Measurements from ENCODE around the gene SPTBN1. TPM values are rescaled to one million over a fixed set of nuclear protein-coding genes. Genes with fewer than 3 reads are reported as not detected.

SPTBN1 gene
- total RNA-seq, 1 donor, result 200 TPM

DNA sequence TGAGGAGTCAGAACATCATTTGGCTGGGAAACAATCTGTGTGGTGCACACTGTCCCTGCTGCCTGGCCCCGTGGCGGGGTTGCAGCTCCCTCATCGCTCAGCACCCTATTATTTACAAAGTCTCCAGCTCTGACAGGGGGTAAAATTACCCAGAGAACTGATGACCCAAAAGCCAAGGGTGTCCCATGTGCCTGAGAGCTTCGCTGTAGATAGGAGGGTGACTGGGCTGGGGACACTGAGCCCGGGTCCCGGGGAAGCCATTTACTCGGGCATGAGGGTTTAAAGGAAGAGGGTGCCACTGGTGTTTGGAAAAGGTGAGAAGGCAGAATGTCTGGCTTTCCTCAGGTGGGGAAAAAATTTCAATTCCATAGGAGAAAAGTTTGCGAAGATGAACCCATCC, 219.2 kb downstream of the SPTBN1 start:
- no peak for TF ChIP-seq CTCF (IDR thresholded peaks at IDR 0.05; ENCODE audit: insufficient read depth, low read depth, low read length)
- DNase-seq (ENCODE audit: low read depth), result no peak
- no peak overlapping the region for H3K4me3 ChIP-seq (ENCODE audit: low read depth, low read length)

DNA sequence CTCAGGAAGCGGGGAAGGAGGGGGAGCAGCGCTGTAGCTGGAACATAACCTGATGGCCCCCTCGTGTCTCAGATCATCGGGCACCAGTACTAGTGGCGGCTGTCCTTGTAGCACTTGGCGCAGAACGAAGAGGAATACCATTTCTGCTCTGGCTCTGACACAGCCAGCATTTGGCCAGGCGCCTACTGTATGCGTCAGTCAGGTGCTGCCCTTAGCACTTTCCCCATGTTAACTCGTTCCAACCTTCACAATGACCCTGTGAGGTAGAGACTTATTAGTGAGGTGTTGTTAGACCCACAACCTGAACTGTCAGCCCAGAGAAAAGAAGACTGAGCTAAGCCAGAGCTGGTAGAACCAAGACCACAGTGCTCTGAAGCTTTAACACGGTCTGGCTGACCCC, 219.6 kb downstream of the SPTBN1 start:
- DNase-seq (ENCODE audit: low read depth), result no peak
- TF ChIP-seq CTCF (IDR thresholded peaks at IDR 0.05; ENCODE audit: insufficient read depth, low read depth, low read length), result no peak
- H3K4me3 ChIP-seq (ENCODE audit: low read depth, low read length), result no peak overlapping the region

GRCh38 chr2:54676656-54677055, 220.5 kb downstream of the SPTBN1 start:
- no peak overlapping the region for H3K4me3 ChIP-seq (ENCODE audit: low read depth, low read length)
- no peak for DNase-seq (ENCODE audit: low read depth)
- TF ChIP-seq CTCF (IDR thresholded peaks at IDR 0.05; ENCODE audit: insufficient read depth, low read depth, low read length), result no peak

DNA sequence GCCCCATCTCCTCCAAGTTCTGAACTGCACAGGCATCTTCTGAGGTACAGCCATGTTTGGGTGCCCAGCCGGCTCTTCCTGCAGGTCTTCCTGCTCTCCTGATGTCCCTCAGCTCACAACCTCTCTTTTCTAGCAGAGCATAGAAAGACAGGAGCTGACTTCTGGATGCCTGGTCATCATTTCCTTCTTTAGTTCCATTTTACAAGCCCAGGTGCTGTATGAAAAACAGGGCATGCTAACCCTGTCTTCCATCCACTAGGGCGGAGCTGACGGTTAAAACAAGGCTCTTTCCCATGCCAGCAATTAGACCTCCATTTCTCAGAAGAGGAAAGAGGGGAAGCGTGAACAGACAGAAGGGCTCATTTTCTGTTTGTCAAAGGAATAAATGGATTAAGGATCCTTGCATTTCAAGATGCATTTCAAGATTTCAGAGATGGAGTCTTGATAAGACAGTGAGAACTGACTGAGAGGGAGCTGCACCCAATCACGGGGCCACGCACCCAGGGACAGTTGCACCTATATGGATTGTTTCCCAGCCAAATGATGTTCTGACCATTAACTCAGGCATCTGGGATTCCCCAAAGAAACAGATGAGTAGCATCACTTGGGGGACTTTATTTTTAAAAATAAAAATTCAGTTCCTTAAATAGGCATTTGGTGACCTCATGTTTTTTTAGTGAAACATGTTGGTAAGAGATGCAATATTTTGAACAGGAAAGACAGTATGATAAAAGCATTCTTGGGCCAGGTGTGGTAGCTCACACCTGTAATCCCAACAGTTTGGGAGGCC, 221.5 kb downstream of the SPTBN1 start:
- DNase-seq (ENCODE audit: low read depth), result no peak
- no peak overlapping the region for H3K4me3 ChIP-seq (ENCODE audit: low read depth, low read length)
- no peak for TF ChIP-seq CTCF (IDR thresholded peaks at IDR 0.05; ENCODE audit: insufficient read depth, low read depth, low read length)

DNA sequence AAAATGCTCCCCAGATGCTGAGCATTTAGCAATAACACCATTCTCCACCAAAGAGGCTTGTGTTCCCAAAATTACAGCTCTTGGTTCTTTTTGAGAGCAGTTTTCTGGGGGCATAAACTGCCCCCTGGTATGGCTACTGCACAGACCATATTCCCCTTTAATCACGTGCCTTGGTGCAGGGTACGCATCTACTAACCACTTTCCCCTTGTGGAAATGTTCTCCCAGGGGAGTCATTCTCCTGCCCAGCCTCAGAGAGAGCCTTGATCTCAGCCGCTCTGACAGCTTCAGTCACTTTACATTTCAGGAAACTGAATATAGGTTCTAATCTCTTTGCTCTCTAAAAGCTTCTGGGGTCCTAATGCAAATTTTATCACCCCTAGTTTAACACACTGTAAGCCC, 222.6 kb downstream of the SPTBN1 start:
- DNase-seq (ENCODE audit: low read depth), result no peak
- TF ChIP-seq CTCF (IDR thresholded peaks at IDR 0.05; ENCODE audit: insufficient read depth, low read depth, low read length), result no peak
- no peak overlapping the region for H3K4me3 ChIP-seq (ENCODE audit: low read depth, low read length)

DNA sequence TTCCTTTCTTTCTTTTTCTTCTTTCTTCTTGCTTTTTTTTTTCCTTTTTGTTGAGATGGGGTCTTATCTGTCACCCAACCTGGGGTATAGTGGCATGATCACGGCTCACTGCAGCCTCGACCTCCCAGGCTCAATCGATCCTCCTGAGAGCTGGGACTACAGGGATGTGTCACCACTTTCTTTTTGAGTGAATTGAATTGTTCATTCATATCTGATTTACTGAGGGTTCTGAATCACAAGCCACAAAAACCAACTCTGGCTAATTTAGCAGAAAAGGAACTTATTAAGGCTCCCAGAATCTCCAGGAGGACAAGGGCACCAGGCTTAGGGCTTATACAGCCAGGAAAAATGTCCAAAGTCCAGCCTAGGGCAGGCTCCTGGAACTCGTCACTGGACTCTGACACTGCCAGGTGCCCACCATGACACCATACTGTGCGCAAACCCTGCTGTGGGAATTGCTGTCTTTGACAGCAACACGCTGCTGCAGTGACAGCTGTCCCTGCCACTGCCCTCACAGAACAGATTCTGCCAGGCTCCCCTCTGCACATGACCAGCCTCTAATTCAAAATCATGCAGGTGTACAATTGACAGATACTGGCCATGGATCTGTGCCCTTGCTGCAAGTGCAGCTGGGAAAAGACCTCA, 224.4 kb downstream of the SPTBN1 start:
- no peak overlapping the region for H3K4me3 ChIP-seq (ENCODE audit: low read depth, low read length)
- DNase-seq (ENCODE audit: low read depth), result no peak
- TF ChIP-seq CTCF (IDR thresholded peaks at IDR 0.05; ENCODE audit: insufficient read depth, low read depth, low read length), result no peak
